Measurements from ENCODE around the gene DISC1.

DISC1 gene

GRCh38 chr1:231660198-231660597 is 33.6 kb downstream of the DISC1 start:
- H3K27ac ChIP-seq: no peak overlapping the region
- no peak for TF ChIP-seq ZFX (IDR thresholded peaks at IDR 0.05)
- TF ChIP-seq CTCF (conservative IDR thresholded peaks at IDR 0.05): no peak

- no peak overlapping the region for H3K27ac ChIP-seq
- TF ChIP-seq ZFX (IDR thresholded peaks at IDR 0.05): no peak
- TF ChIP-seq CTCF (conservative IDR thresholded peaks at IDR 0.05): no peak
Observed at GRCh38 chr1:231663211-231663792, 36.7 kb downstream of the DISC1 start.

GRCh38 chr1:231665101-231665500 is 38.5 kb downstream of the DISC1 start:
- TF ChIP-seq ZFX (IDR thresholded peaks at IDR 0.05): no peak
- no peak for TF ChIP-seq CTCF (conservative IDR thresholded peaks at IDR 0.05)
- no peak overlapping the region for H3K27ac ChIP-seq

- TF ChIP-seq ZFX (IDR thresholded peaks at IDR 0.05) (no peak), CTCF (conservative IDR thresholded peaks at IDR 0.05) (no peak)
- no peak overlapping the region for H3K27ac ChIP-seq
Observed at GRCh38 chr1:231665726-231666125, 39.1 kb downstream of the DISC1 start.

- no peak overlapping the region for H3K27ac ChIP-seq
- TF ChIP-seq CTCF (conservative IDR thresholded peaks at IDR 0.05): no peak
- no peak for TF ChIP-seq ZFX (IDR thresholded peaks at IDR 0.05)
Observed at GRCh38 chr1:231666220-231666936, 39.8 kb downstream of the DISC1 start.

- no peak for TF ChIP-seq CTCF (conservative IDR thresholded peaks at IDR 0.05)
- no peak for TF ChIP-seq ZFX (IDR thresholded peaks at IDR 0.05)
- no peak overlapping the region for H3K27ac ChIP-seq
Observed at GRCh38 chr1:231666937-231667608, 40.5 kb downstream of the DISC1 start.

- no peak overlapping the region for H3K27ac ChIP-seq
- TF ChIP-seq CTCF (conservative IDR thresholded peaks at IDR 0.05): no peak
- no peak for TF ChIP-seq ZFX (IDR thresholded peaks at IDR 0.05)
Observed at GRCh38 chr1:231667896-231668506, 41.4 kb downstream of the DISC1 start.
